ENCODE measurements around the gene NOX5. TPM values are rescaled to one million over a fixed set of nuclear protein-coding genes. Genes with fewer than 3 reads are reported as not detected.

The NOX5 gene
- total and polyA plus RNA-seq, 2 of the 13 experiments (the other 11 are each of a cell fraction or from before 2014, with no cell fraction given) = not detected

- BruUV-seq (replicated peaks) = no TSS peak
- in situ Hi-C loops (cut with HindIII; ENCODE audit: extremely low pct_ligation_motif_present, low pct_unique_long_range_greater_than_20kb) = no loop called here
Measured at GRCh38 chr15:69002783-69003182, 11.7 kb upstream of the NOX5 start.

More at GRCh38 chr15:69002783-69003182, 11.7 kb upstream of the NOX5 start:
- DNase-seq (ENCODE audit: low spot score) (no peak), FAIRE-seq (no peak), ATAC-seq (no peak)
- H3K27me3 ChIP-seq (ENCODE audit: control insufficient read depth in 1 of 2, insufficient read depth in 2 of 2, low read length in 2 of 2) = peaks cover 0 to 2% of the 10 kb centered on the region in 2 experiments; a peak in 2 of 5 replicates
- no peak overlapping the region for H3K4me2 ChIP-seq (ENCODE audit: low read depth, low read length)
- H3K4me3 ChIP-seq (replicated peaks in 1 of 3; ENCODE audit: insufficient read depth in 1 of 3, low read depth in 2 of 3, low read length in 3 of 3) = no peak overlapping the region
- TF ChIP-seq MEIS2 (CRISPR knock-in tag; IDR thresholded peaks at IDR 0.05) (no peak), ONECUT2 (CRISPR knock-in tag; IDR thresholded peaks at IDR 0.05) (no peak), PRMT3 (CRISPR knock-in tag; IDR thresholded peaks at IDR 0.05; ENCODE audit: borderline replicate concordance, low read depth) (no peak), HES4 (CRISPR knock-in tag; IDR thresholded peaks at IDR 0.05; ENCODE audit: borderline replicate concordance) (no peak), UBTF (CRISPR knock-in tag; IDR thresholded peaks at IDR 0.05) (no peak), XRCC5 (optimal IDR thresholded peaks at IDR 0.05; ENCODE audit: low read length) (no peak), HOXA9 (CRISPR knock-in tag; IDR thresholded peaks at IDR 0.05; ENCODE audit: borderline replicate concordance) (no peak), MYC (CRISPR knock-in tag; IDR thresholded peaks at IDR 0.05; ENCODE audit: borderline replicate concordance) (no peak), TAF1 (CRISPR knock-in tag; IDR thresholded peaks at IDR 0.05) (no peak)
- TF ChIP-seq, protein P1, sequence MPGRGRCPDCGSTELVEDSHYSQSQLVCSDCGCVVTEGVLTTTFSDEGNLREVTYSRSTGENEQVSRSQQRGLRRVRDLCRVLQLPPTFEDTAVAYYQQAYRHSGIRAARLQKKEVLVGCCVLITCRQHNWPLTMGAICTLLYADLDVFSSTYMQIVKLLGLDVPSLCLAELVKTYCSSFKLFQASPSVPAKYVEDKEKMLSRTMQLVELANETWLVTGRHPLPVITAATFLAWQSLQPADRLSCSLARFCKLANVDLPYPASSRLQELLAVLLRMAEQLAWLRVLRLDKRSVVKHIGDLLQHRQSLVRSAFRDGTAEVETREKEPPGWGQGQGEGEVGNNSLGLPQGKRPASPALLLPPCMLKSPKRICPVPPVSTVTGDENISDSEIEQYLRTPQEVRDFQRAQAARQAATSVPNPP (CRISPR knock-in tag; IDR thresholded peaks at IDR 0.05) = no peak
- no peak overlapping the region for H2AFZ ChIP-seq (ENCODE audit: low read length)
- 0% methylated on average over 4 of the region's 4 CpGs for WGBS (ENCODE audit: low lambda C conversion rate)
- ChIA-PET CTCF (ENCODE audit: low intra/inter-chr PET ratio, low total read pairs) (no interaction called here), POLR2A (no interaction called here)
- H3K9me3 ChIP-seq (ENCODE audit: low read length) = peaks cover 6% of the 10 kb centered on the region
- H3K4me1 ChIP-seq (ENCODE audit: insufficient read depth, low read length) = no peaks in the 10 kb centered on the region
- no peak overlapping the region for H3K27ac ChIP-seq (ENCODE audit: extremely low read length, insufficient read depth, low read length)
- no peaks in the 10 kb centered on the region; the same call in 1 of the 2 replicates for H4K20me1 ChIP-seq (ENCODE audit: insufficient read depth, low read length)
- no peaks in the 10 kb centered on the region for H3K79me2 ChIP-seq (ENCODE audit: insufficient read depth, low read length)
- intact Hi-C loops (cut with micrococcal nuclease; ENCODE audit: unreplicated experiment) = no loop called here
- H3K36me3 ChIP-seq (replicated peaks in 1 of 2; ENCODE audit: control insufficient read depth in 1 of 2, insufficient read depth in 2 of 2, low read length in 2 of 2) = no peaks in the 10 kb centered on the region
- H3K9ac ChIP-seq (ENCODE audit: insufficient read depth, low read depth, low read length) = no peak overlapping the region
